ENCODE data around the gene CMC2. TPM values are rescaled to one million over a fixed set of nuclear protein-coding genes. Genes with fewer than 3 reads are reported as not detected.
A peak's percentile ranks its signal among the peaks of the same experiment; 100 is the strongest.

CMC2 gene
- total and polyA plus RNA-seq, 9 of the 15 experiments (the other 6 are each of a cell fraction or from before 2014, with no cell fraction given), result 122 to 501 (median 172) TPM

DNA sequence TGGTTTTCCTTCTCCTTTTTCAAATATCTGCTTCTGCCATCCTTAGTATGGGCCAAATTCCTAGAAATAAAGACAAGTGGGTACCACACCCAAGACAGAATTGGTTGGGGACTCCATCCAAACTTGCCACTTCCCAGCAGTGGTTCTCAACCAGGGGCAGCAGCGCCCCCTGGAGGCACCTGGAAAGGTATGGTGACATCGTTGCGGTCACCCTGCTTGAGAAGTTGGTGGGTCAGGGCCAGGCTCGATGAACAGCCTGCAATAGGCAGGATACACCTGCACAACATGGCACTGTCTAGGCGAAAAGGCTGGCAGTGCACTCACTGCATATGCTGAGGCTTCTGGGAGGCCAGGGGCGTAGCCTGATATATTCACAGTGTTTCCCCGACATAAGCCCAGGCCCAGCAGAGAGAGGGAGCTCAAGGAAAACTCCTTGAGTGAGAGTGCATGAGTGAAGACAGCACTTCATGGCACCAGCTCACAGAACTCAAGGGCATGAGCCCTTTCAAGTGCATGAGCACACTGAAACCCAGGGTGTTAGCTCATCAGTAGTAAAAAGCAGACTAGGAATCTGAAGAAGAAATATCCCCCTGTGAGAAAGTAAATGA lies 57.7 kb downstream of the CMC2 start (continued):
- no peak for TF ChIP-seq MTA2 (IDR thresholded peaks at IDR 0.05; ENCODE audit: low read depth)
- TF ChIP-seq SMC3 (conservative IDR thresholded peaks at IDR 0.05; ENCODE audit: insufficient read depth, low read depth, low read length), result peak; percentile 65
- no peak for TF ChIP-seq NFATC3 (IDR thresholded peaks at IDR 0.05)

- intact Hi-C loops (cut with micrococcal nuclease), result loop anchor here (2.0 kb wide), 1 partner anchor 23 kb away; no protein-coding TSS in a partner anchor
- Histone ChIP-seq H3K9me1 (ENCODE audit: control insufficient read depth, insufficient read depth, low read length) (no peaks in the 10 kb centered on the region), H3K4me1 (replicated peaks in 1 of 2; ENCODE audit: control insufficient read depth in 2 of 2, insufficient read depth in 2 of 2, low read length in 2 of 2) (no peaks in the 10 kb centered on the region; a peak in 1 of 5 replicates), H3K79me2 (ENCODE audit: control insufficient read depth, insufficient read depth, low read length) (no peaks in the 10 kb centered on the region), H3K9ac (ENCODE audit: insufficient read depth in 1 of 2, low read depth in 2 of 2, low read length in 2 of 2) (no peak overlapping the region), H3K4me3 (no peak overlapping the region), H3K4me2 (ENCODE audit: insufficient read depth, low read length) (no peak overlapping the region), H3K27ac (ENCODE audit: extremely low read depth, low read depth, low read length) (no peak overlapping the region), H3K36me3 (ENCODE audit: control insufficient read depth, insufficient read depth, low read length) (no peaks in the 10 kb centered on the region), H3K9me3 (replicated peaks; ENCODE audit: control insufficient read depth, insufficient read depth, low read depth, low read length) (no peaks in the 10 kb centered on the region), H4K20me1 (replicated peaks; ENCODE audit: control insufficient read depth, insufficient read depth, low read length) (no peaks in the 10 kb centered on the region), H3K27me3 (ENCODE audit: control insufficient read depth in 2 of 2, insufficient read depth in 2 of 2, low read length in 2 of 2) (peaks cover 20 to 24% of the 10 kb centered on the region in 2 experiments), H2AFZ (ENCODE audit: low read depth, low read length) (no peak overlapping the region)
- TF ChIP-seq CXXC5 (CRISPR knock-in tag; IDR thresholded peaks at IDR 0.05) (no peak), C11orf30 (IDR thresholded peaks at IDR 0.05; ENCODE audit: low read depth) (0 out of 2 replicates have a peak, but pooled peaks have one; percentile 5), CC2D1A (IDR thresholded peaks at IDR 0.05) (no peak), NKRF (IDR thresholded peaks at IDR 0.05; ENCODE audit: borderline replicate concordance) (no peak), ZNF316 (IDR thresholded peaks at IDR 0.05) (peak; percentile 35; the same call in 1 of the 2 replicates)
- in situ Hi-C loops (cut with MboI), result no loop called here
- BruUV-seq (replicated peaks), result no TSS peak
- 0% methylated on average over 9 of the region's 9 CpGs for WGBS (ENCODE audit: insufficient coverage, low coverage, missing lambda C conversion rate)
- DNase-seq (ENCODE audit: extremely low read depth in 1 of 4, low spot score in 3 of 4) (no peak), FAIRE-seq (no peak), ATAC-seq (no peak)
- ChIA-PET CTCF (ENCODE audit: low intra/inter-chr PET ratio) (interaction anchor here (1.2 to 1.5 kb wide), 2 partner anchors 23 to 421 kb away, joined by 6 read pairs; no protein-coding TSS in a partner anchor), POLR2A (no interaction called here)
Measured at GRCh38 chr16:80947708-80948625, 58.7 kb downstream of the CMC2 start.
